Measurements from ENCODE around the gene LENG8.

DNA sequence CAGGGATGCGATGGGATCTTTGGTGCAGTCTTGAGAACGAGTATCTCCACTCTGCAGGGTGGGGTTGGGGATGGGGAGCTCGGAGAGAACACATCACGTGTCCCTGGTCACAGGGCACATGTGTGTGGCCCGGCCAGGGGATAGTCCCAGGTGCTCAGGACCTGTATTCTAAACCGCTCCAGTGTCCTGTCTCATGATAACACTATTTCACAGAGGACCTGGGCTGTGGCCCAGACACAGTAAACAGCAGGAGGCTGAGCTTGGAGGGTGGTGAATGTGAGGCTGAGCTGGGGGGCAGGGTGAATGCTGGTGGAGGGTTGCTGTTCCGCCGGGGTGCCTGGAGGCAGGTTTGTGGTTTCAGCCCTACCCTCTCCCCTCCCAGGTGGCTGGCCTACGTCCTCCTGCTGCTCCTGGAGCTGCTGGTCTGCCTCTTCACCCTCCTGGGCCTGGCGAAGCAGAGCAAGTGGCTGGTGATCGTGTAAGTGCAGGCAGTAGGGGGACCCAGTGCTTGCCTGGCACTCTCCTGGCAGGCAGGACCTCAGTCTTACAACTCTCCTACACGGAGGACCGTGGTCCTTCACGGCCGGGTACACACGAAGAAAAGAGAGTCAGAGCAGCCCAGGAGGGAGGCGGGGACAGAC lies 22.6 kb upstream of the LENG8 start:
- TF ChIP-seq, protein P1, sequence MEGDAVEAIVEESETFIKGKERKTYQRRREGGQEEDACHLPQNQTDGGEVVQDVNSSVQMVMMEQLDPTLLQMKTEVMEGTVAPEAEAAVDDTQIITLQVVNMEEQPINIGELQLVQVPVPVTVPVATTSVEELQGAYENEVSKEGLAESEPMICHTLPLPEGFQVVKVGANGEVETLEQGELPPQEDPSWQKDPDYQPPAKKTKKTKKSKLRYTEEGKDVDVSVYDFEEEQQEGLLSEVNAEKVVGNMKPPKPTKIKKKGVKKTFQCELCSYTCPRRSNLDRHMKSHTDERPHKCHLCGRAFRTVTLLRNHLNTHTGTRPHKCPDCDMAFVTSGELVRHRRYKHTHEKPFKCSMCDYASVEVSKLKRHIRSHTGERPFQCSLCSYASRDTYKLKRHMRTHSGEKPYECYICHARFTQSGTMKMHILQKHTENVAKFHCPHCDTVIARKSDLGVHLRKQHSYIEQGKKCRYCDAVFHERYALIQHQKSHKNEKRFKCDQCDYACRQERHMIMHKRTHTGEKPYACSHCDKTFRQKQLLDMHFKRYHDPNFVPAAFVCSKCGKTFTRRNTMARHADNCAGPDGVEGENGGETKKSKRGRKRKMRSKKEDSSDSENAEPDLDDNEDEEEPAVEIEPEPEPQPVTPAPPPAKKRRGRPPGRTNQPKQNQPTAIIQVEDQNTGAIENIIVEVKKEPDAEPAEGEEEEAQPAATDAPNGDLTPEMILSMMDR (IDR thresholded peaks at IDR 0.05; ENCODE audit: low read length), result no peak
- TF ChIP-seq EZH2 (IDR thresholded peaks at IDR 0.05; ENCODE audit: borderline replicate concordance, low read length), result no peak
